Right lung (tissue), 5 donors: ENCODE measurements around the gene NHS. TPM values are rescaled to one million over a fixed set of nuclear protein-coding genes. Genes with fewer than 3 reads are reported as not detected.

ENCODE experiments used
- DNase-seq, 2 donors: peaks; one replicate each; pipeline ENCODE4 v3.0.0-alpha.2; 2013
- polyA plus RNA-seq, 5 donors: library from polyadenylated mRNA; unstranded; fragments of 120-200 nt; gene quantifications; one replicate each; pipeline versions ENCODE4 v1.2.1 to v1.2.3, GENCODE V29; 2013; ENCODE audit warnings: inconsistent platforms in 1 of 5, low replicate concordance in 1 of 5; ENCODE audit not compliant: insufficient read length in 5 of 5, insufficient read depth in 1 of 5

Gene NHS
- polyA plus RNA-seq, 5 donors = 5.0 to 7.8 (median 7.2) TPM

- DNase-seq = no peak
These were observed 404.4 kb downstream of the NHS start for GRCh38 chrX:17779434-17779833.
